Type B pancreatic cell (in vitro differentiated cells): Measurements from ENCODE around the gene ZDHHC14. TPM values are rescaled to one million over a fixed set of nuclear protein-coding genes. Genes with fewer than 3 reads are reported as not detected.

Source experiments
- DNase-seq: peaks from one replicate; pipeline ENCODE4 v3.0.0; 2021; ENCODE audit warnings: mixed read lengths; ENCODE audit not compliant: unreplicated experiment; ENCODE audit errors: extremely low spot score
- H3K27ac Mint-ChIP-seq: 2 replicates; pipeline ENCODE4 v1.8.0; 2021; ENCODE audit warnings: mild to moderate bottlenecking, mixed read lengths
- H3K27me3 Mint-ChIP-seq: 2 replicates; pipeline ENCODE4 v1.8.0; 2021; ENCODE audit warnings: mixed read lengths
- H3K36me3 Mint-ChIP-seq: 2 replicates; pipeline ENCODE4 v1.8.0; 2021; ENCODE audit warnings: mixed read lengths
- H3K4me1 Mint-ChIP-seq: one replicate; pipeline ENCODE4 v1.8.0; 2021; ENCODE audit warnings: mixed read lengths; ENCODE audit not compliant: unreplicated experiment
- H3K4me3 Mint-ChIP-seq: 2 replicates; pipeline ENCODE4 v1.8.0; 2021; ENCODE audit warnings: mild to moderate bottlenecking, mixed read lengths
- H3K9me3 Mint-ChIP-seq: 2 replicates; pipeline ENCODE4 v1.8.0; 2021; ENCODE audit warnings: mixed read lengths
- CTCF ChIP-seq: fragments of 200-600 bp; sonication (generic); conservative IDR thresholded peaks from 2 replicates; pipeline ENCODE4 v1.5.0; 2021; ENCODE audit warnings: antibody characterized with exemption, mild to moderate bottlenecking
- total RNA-seq: library from RNA; stranded (reverse); gene quantifications from 2 replicates; pipeline ENCODE4 v1.2.1, GENCODE V29; 2021; ENCODE audit warnings: low replicate concordance

Gene ZDHHC14
- total RNA-seq, 1 donor from 2014 or later, result 11.1 TPM

DNA sequence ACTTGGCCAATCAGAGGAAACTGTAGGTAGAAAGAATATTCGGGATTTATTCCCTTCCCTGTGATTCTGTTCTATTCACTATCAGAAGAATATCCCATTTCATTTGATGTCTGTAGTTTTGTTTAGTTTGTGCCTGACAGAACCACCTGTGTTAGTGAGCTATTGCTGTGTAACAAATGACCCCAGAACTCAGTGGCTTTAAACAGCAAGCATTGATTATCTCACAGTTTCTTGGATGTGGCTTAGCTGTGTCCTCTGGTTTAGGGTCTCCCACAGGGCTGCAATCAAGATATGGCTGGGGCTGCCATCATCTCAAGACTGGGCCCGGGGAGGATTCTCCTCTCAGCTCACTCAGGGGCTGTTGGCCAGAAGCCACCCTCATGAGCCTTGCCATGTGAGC lies 143.7 kb downstream of the ZDHHC14 start:
- H3K4me3 Mint-ChIP-seq, result no peak overlapping the region
- H3K9me3 Mint-ChIP-seq, result no peaks in the 10 kb centered on the region
- DNase-seq, result no peak

DNA sequence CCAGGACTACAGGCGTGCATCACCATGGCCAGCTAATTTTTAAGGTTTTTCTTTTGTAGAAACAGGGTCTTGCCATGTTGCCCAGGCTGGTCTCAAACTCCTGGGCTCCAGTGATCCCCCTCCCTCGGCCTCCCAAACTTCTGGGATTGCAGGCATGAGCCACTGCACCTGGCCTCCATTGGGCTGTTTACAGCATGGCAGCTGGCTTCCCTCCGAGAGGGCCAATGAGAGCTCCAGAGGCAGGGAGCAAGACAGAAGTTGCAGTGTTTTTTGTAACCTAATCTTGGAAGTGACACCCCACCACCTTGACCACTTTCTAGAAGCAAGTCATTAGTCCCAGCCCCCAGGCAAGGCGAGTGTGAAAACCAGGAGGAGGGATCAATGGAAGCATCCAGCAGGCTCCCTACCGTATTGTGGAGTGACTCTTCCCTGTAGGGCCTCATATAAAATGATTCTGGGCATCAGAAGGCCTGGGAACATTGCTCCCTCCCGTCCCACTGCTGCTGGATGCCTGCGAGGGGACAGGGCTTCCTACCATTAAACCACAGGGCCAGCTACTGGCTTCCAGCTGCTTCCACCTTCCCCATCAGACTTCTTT lies 144.4 kb downstream of the ZDHHC14 start:
- no peak for TF ChIP-seq CTCF
- no peak overlapping the region for H3K4me3 Mint-ChIP-seq
- H3K27me3 Mint-ChIP-seq, result no peaks in the 10 kb centered on the region
- no peaks in the 10 kb centered on the region for H3K4me1 Mint-ChIP-seq
- no peaks in the 10 kb centered on the region for H3K36me3 Mint-ChIP-seq
- no peak overlapping the region for H3K27ac Mint-ChIP-seq
- no peaks in the 10 kb centered on the region for H3K9me3 Mint-ChIP-seq
- no peak for DNase-seq

More for the DNA sequence above, 143.7 kb downstream of the ZDHHC14 start:
- no peak for TF ChIP-seq CTCF
- H3K36me3 Mint-ChIP-seq, result no peaks in the 10 kb centered on the region
- H3K27ac Mint-ChIP-seq, result no peak overlapping the region
- H3K27me3 Mint-ChIP-seq, result no peaks in the 10 kb centered on the region
- H3K4me1 Mint-ChIP-seq, result no peaks in the 10 kb centered on the region

DNA sequence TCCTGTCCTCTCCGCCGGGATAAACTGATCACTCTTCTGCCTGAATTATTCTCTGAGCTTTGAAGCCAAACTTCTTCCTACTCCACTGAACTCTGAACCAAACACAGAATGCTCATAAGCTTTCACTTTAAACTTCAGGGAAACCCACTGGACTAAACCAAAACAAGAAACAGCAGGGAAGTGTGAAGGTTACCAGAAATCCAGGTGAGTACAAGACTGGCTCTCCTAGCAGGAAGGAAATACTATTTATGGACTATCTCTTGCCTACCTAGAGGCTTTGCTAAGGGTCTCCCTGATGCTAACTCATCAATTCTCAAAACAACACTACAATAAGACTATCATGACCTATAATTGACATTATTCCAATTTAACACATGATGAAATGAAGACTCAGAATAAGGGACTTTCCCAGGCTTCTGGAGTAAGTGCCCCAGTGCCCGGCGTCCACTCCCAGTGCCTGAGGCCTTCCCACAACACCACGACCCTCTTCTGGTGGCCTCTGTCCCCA lies 145.0 kb downstream of the ZDHHC14 start:
- Mint-ChIP-seq H3K4me3 (no peak overlapping the region), H3K4me1 (no peaks in the 10 kb centered on the region), H3K9me3 (no peaks in the 10 kb centered on the region), H3K27ac (no peak overlapping the region), H3K27me3 (no peaks in the 10 kb centered on the region), H3K36me3 (no peaks in the 10 kb centered on the region)
- no peak for DNase-seq
- no peak for TF ChIP-seq CTCF

GRCh38 chr6:157527471-157527907 lies 146.5 kb downstream of the ZDHHC14 start:
- no peak for TF ChIP-seq CTCF
- Mint-ChIP-seq H3K36me3 (no peaks in the 10 kb centered on the region), H3K4me3 (no peak overlapping the region), H3K9me3 (no peaks in the 10 kb centered on the region), H3K27ac (no peak overlapping the region), H3K4me1 (peaks cover under 1% of the 10 kb centered on the region), H3K27me3 (no peaks in the 10 kb centered on the region)
- no peak for DNase-seq

- Mint-ChIP-seq H3K27me3 (no peaks in the 10 kb centered on the region), H3K27ac (peak overlapping the region; percentile 26), H3K4me1 (peaks cover 10% of the 10 kb centered on the region), H3K9me3 (no peaks in the 10 kb centered on the region), H3K36me3 (no peaks in the 10 kb centered on the region), H3K4me3 (no peak overlapping the region)
- TF ChIP-seq CTCF, result no peak
- DNase-seq, result no peak
Measured at GRCh38 chr6:157528931-157529653, 148.1 kb downstream of the ZDHHC14 start.
